Cardiac muscle cell (in vitro differentiated cells and primary cell): ENCODE data around the gene KCNMA1. TPM values are rescaled to one million over a fixed set of nuclear protein-coding genes. Genes with fewer than 3 reads are reported as not detected.
A peak's percentile ranks its signal among the peaks of the same experiment; 100 is the strongest.

Experiments
- DNase-seq, 2 donors: peaks; one replicate each; pipeline versions ENCODE4 v3.0.0 to v3.0.0-alpha.2; 2010 to 2017; ENCODE audit warnings: low read depth in 1 of 2, low spot score in 1 of 2
- H3K27ac ChIP-seq: fragments of 200-600 bp; sonication (generic); 2 replicates; pipeline ENCODE4 v1.5.1; 2016
- H3K27me3 ChIP-seq: fragments of 200-600 bp; sonication (generic); 2 replicates; pipeline ENCODE4 v1.6.0; 2016; ENCODE audit warnings: control low read depth
- H3K36me3 ChIP-seq: fragments of 200-600 bp; sonication (generic); 2 replicates; pipeline ENCODE4 v1.5.1; 2016; ENCODE audit warnings: control low read depth
- H3K4me1 ChIP-seq: fragments of 200-600 bp; sonication (generic); 2 replicates; pipeline ENCODE4 v1.8.1; 2017; ENCODE audit warnings: low read depth, mild to moderate bottlenecking, mixed run types
- H3K4me3 ChIP-seq: fragments of 200-600 bp; sonication (generic); 2 replicates; pipeline ENCODE4 v1.5.1; 2016; ENCODE audit warnings: mild to moderate bottlenecking
- H3K9me3 ChIP-seq: fragments of 200-600 bp; sonication (generic); 2 replicates; pipeline ENCODE4 v1.5.1; 2017; ENCODE audit warnings: low read depth, mild to moderate bottlenecking, control low read depth
- polyA plus RNA-seq: library from polyadenylated mRNA; unstranded; fragments of >200 nt; fragmentation: Nextera tagmentation; extraction: Ambion mirVana; gene quantifications from 2 replicates; pipeline ENCODE4 v1.2.1, GENCODE V29; 2016
- total RNA-seq: library from RNA; depleted of rRNA; stranded (reverse); fragments of >200 nt; gene quantifications from 2 replicates; pipeline ENCODE4 v1.2.3, GENCODE V29; 2016
- TF ChIP-seq, protein P1 (sequence below): IDR thresholded peaks from 2 replicates; pipeline ENCODE4 v1.5.1; 2012; ENCODE audit warnings: low read depth, mild to moderate bottlenecking, low read length

Gene KCNMA1
- total and polyA plus RNA-seq, 2 experiments from 2014 or later: 1.8 to 1.9 TPM

DNA sequence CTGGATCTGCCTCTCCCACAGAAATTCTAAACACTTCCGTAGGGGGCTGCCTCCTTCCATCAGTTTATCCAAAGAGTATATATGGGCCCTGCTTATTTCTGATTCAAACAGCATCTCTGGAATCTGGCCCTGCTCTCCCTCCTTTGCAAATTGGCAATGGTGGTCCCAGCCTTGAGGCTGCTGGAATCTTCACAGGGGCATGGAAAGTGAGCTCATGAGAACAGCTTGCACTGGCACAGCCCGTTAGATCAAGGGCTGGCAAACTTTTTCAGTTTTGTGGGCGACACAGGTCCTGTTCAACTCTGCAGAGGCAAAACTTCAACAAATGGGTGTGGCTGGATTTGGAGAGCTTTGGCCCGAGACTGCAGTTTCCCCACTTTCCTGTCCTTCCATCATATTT is 526.9 kb downstream of the KCNMA1 start:
- H3K27ac ChIP-seq: no peak overlapping the region
- H3K4me1 ChIP-seq: no peaks in the 10 kb centered on the region
- H3K9me3 ChIP-seq: no peaks in the 10 kb centered on the region
- no peaks in the 10 kb centered on the region for H3K36me3 ChIP-seq
- TF ChIP-seq, protein P1, sequence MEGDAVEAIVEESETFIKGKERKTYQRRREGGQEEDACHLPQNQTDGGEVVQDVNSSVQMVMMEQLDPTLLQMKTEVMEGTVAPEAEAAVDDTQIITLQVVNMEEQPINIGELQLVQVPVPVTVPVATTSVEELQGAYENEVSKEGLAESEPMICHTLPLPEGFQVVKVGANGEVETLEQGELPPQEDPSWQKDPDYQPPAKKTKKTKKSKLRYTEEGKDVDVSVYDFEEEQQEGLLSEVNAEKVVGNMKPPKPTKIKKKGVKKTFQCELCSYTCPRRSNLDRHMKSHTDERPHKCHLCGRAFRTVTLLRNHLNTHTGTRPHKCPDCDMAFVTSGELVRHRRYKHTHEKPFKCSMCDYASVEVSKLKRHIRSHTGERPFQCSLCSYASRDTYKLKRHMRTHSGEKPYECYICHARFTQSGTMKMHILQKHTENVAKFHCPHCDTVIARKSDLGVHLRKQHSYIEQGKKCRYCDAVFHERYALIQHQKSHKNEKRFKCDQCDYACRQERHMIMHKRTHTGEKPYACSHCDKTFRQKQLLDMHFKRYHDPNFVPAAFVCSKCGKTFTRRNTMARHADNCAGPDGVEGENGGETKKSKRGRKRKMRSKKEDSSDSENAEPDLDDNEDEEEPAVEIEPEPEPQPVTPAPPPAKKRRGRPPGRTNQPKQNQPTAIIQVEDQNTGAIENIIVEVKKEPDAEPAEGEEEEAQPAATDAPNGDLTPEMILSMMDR: no peak
- no peaks in the 10 kb centered on the region for H3K27me3 ChIP-seq
- no peak overlapping the region for H3K4me3 ChIP-seq
- DNase-seq: no peak

DNA sequence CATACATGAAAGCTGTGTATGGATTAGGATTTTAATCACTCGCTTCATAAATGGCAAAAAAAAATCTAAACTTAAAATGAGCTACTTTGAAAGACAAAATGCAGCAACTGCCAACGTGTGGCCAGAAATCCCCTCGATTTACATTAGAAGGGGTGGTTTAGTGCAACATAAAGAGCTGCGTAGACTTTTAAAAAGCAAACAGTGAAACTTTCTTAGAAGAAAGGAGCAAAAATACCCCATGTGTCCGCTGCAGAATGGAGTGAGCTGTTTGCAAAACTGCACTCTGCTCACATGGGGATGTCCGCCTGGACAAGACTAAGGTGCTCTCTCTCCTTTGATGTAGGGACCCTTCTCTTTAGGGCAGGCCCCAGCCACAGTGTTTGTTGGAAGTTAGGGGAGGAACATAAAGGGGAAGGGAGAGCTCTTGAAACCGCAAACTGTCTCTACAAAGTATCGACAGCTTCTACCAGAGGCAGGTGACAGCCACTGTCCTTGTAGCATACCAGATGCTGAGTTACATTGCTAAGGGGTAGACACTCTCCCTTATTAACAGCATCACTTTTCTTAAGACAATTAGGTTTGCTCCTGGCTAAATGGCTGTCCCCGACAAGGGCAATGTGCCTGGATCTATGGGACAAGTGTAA is 528.1 kb downstream of the KCNMA1 start:
- DNase-seq: no peak
- no peaks in the 10 kb centered on the region for H3K9me3 ChIP-seq
- H3K36me3 ChIP-seq: no peaks in the 10 kb centered on the region
- no peak overlapping the region for H3K27ac ChIP-seq
- TF ChIP-seq, protein P1: no peak
- H3K4me3 ChIP-seq: no peak overlapping the region
- no peaks in the 10 kb centered on the region for H3K27me3 ChIP-seq
- H3K4me1 ChIP-seq: no peaks in the 10 kb centered on the region

DNA sequence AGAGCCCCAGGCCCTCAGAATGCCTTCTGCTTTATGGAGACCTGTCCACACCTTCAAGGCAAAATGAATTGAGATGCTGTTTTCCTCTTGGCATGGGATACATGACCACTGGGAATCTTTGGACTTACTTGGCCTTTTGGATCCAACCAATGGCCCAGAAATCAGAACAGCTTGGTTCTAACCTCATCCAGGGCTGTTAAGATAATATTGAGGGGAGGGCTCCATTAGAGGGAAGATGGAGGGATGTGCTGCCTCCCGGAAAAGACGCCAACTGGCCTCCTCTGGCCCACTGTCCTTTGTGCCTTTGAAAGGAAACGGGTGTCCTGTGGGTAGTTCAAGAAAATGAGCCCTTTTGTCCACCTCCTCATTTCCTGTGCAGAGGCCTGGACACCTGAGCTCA is 530.9 kb downstream of the KCNMA1 start:
- DNase-seq: no peak
- Histone ChIP-seq H3K27ac (no peak overlapping the region), H3K27me3 (no peaks in the 10 kb centered on the region)

DNA sequence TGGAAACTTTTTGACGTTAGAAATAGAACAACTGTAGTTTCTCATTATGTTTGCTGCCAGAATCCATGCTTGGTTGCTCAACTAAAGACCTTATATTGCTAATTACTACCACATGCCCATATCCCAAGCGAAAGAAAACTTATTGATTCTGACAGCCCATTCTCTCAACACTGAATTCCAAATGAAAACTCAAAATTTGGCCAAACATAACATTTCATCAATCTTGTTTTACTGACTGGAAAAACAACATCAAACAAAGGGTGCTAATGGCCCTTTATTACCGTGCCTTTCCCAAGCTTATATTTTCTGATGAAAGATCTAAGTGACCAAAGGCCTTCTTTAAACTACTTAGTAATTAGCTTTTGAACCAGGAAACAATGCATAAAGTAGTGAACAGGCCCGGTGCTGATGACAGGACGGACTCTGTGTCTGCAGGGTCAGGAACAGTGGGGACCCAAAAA is 531.8 kb downstream of the KCNMA1 start:
- Histone ChIP-seq H3K27ac (no peak overlapping the region), H3K27me3 (no peaks in the 10 kb centered on the region), H3K4me1 (no peaks in the 10 kb centered on the region), H3K36me3 (no peaks in the 10 kb centered on the region), H3K9me3 (no peaks in the 10 kb centered on the region), H3K4me3 (no peak overlapping the region)
- TF ChIP-seq, protein P1: no peak
- DNase-seq: peak in 1 of 2 donors; percentile 46

More for the DNA sequence above, 530.9 kb downstream of the KCNMA1 start:
- Histone ChIP-seq H3K4me1 (no peaks in the 10 kb centered on the region), H3K4me3 (no peak overlapping the region), H3K9me3 (no peaks in the 10 kb centered on the region), H3K36me3 (no peaks in the 10 kb centered on the region)
- TF ChIP-seq, protein P1: no peak

DNA sequence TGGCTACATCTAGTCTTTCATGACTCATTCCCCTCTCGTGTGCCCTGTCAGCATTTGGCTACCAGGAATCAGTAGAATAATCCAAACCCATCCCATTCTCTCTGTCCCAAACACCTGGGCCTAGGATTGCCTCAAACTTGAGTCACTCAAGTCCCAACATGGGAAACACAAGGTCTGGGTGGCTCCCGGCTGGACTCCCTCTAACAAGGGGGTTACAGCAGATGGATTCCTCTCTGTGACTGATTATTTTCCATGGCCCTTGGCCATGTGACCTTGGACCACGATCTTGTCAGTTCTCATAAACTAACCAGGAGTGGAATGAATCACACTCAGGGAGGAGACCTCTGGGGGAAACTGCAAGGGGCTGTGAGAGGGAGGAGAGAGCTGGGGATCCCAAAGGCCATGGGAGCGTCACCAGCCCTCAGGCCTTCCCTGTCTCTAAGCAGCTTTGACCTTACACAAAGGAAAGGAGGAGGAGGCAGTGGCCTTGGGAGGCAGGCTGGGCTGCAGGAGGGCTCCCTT is 533.1 kb downstream of the KCNMA1 start:
- TF ChIP-seq, protein P1: no peak
- H3K9me3 ChIP-seq: no peaks in the 10 kb centered on the region
- no peak overlapping the region for H3K27ac ChIP-seq
- no peaks in the 10 kb centered on the region for H3K27me3 ChIP-seq
- no peaks in the 10 kb centered on the region for H3K4me1 ChIP-seq
- DNase-seq: peak in 1 of 2 donors; percentile 50
- no peaks in the 10 kb centered on the region for H3K36me3 ChIP-seq
- no peak overlapping the region for H3K4me3 ChIP-seq
